HEK293 (cell line): ENCODE data around the gene CMBL.

Source experiments
- PRDM10 ChIP-seq: fragments of 450-650 bp; formaldehyde crosslinking; IDR thresholded peaks from 2 replicates; pipeline ENCODE4 v1.5.1; 2016; ENCODE audit warnings: missing biosample characterization, missing genetic modification characterization
- ZBTB44 ChIP-seq: fragments of 450-650 bp; IDR thresholded peaks from 2 replicates; pipeline ENCODE4 v1.5.1; 2018; ENCODE audit warnings: missing biosample characterization, mild to moderate bottlenecking, missing genetic modification characterization
- ZIC2 ChIP-seq: fragments of 450-650 bp; formaldehyde crosslinking; IDR thresholded peaks from 2 replicates; pipeline ENCODE4 v1.5.1; 2016; ENCODE audit warnings: missing biosample characterization, missing genetic modification characterization
- ZNF510 ChIP-seq: fragments of 450-650 bp; formaldehyde crosslinking; IDR thresholded peaks from 2 replicates; pipeline ENCODE4 v1.5.1; 2018; ENCODE audit warnings: mild to moderate bottlenecking, missing genetic modification characterization, missing biosample characterization; ENCODE audit not compliant: insufficient replicate concordance
- ZNF561 ChIP-seq: fragments of 450-650 bp; IDR thresholded peaks from 2 replicates; pipeline ENCODE4 v1.5.1; 2018; ENCODE audit warnings: missing biosample characterization, missing genetic modification characterization, borderline replicate concordance
- ZNF624 ChIP-seq: fragments of 450-650 bp; formaldehyde crosslinking; IDR thresholded peaks from 2 replicates; pipeline ENCODE4 v1.5.1; 2017; ENCODE audit warnings: missing biosample characterization, missing genetic modification characterization
- ZNF658 ChIP-seq: fragments of 450-650 bp; formaldehyde crosslinking; IDR thresholded peaks from 2 replicates; pipeline ENCODE4; 2016; ENCODE audit warnings: missing biosample characterization, missing genetic modification characterization
- ZNF660 ChIP-seq: fragments of 450-650 bp; IDR thresholded peaks from 2 replicates; pipeline ENCODE4 v1.5.1; 2018; ENCODE audit warnings: missing biosample characterization, mild to moderate bottlenecking, missing genetic modification characterization
- TF ChIP-seq, protein P1 (sequence below): fragments of 450-650 bp; formaldehyde crosslinking; IDR thresholded peaks from 2 replicates; pipeline ENCODE4 v1.5.1; 2017; ENCODE audit warnings: missing biosample characterization, missing genetic modification characterization
- TF ChIP-seq, protein P2 (sequence below): sonication (generic); formaldehyde crosslinking; IDR thresholded peaks from 2 replicates; pipeline ENCODE4 v1.8.1; 2022; ENCODE audit warnings: mild to moderate bottlenecking, moderate library complexity, missing genetic modification reagents
- TF ChIP-seq, protein P3 (sequence below): fragments of 450-650 bp; formaldehyde crosslinking; IDR thresholded peaks from 2 replicates; pipeline ENCODE4 v1.5.1; 2016; ENCODE audit warnings: missing biosample characterization, missing genetic modification characterization
- TF ChIP-seq, protein P4 (sequence below): fragments of 450-650 bp; formaldehyde crosslinking; IDR thresholded peaks from 2 replicates; pipeline ENCODE4 v1.5.1; 2016; ENCODE audit warnings: missing biosample characterization, missing genetic modification characterization
- TF ChIP-seq, protein P5 (sequence below): fragments of 450-650 bp; IDR thresholded peaks from 2 replicates; pipeline ENCODE4 v1.5.1; 2018; ENCODE audit warnings: missing biosample characterization, missing genetic modification characterization

DNA sequence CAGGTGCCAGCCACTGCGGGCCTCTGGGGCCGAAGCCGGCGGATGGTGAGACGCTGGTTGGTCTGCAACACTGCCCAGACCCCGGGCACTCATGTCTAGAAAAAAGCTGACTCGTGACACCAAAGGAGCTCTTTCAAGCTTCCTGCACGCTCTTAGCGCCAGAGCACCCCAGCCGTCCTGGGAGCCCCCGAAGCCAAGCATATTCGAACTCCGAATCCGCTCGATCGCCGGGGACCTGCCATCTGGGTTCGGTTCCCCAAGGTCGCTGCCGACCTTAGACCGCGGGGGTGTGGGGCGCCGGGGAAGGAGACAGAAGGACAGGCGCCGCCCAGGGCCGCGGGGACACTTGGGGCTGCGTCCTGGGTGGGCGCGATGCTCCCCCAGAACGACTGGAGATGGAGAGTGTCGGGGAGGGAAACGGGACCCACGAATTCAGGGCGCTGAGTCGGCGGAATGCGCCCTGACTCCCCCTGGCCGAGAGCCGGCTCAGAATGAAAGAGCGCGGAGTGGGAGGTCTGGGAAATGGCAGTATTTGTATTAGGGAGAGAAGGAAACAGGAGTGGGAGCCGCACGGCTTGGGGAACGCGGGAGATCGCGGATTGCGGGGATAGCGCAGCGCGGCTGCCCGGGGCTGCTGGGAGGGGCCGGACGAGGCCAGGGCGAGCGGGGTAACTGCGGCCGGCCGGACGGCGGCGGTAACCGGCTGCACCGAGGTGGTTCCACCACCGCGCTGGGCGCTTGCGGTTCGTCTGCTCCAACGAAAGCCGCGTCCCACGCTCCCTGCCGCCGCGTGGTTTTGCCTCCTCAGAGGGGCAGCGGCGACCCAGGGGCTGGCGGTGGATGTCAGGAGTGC lies 25.7 kb upstream of the CMBL start:
- TF ChIP-seq, protein P1, sequence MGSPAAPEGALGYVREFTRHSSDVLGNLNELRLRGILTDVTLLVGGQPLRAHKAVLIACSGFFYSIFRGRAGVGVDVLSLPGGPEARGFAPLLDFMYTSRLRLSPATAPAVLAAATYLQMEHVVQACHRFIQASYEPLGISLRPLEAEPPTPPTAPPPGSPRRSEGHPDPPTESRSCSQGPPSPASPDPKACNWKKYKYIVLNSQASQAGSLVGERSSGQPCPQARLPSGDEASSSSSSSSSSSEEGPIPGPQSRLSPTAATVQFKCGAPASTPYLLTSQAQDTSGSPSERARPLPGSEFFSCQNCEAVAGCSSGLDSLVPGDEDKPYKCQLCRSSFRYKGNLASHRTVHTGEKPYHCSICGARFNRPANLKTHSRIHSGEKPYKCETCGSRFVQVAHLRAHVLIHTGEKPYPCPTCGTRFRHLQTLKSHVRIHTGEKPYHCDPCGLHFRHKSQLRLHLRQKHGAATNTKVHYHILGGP (tag by site-specific recombination) = no peak
- no peak for TF ChIP-seq PRDM10 (tag by site-specific recombination)
- TF ChIP-seq ZIC2 (tag by site-specific recombination) = no peak
- TF ChIP-seq, protein P2, sequence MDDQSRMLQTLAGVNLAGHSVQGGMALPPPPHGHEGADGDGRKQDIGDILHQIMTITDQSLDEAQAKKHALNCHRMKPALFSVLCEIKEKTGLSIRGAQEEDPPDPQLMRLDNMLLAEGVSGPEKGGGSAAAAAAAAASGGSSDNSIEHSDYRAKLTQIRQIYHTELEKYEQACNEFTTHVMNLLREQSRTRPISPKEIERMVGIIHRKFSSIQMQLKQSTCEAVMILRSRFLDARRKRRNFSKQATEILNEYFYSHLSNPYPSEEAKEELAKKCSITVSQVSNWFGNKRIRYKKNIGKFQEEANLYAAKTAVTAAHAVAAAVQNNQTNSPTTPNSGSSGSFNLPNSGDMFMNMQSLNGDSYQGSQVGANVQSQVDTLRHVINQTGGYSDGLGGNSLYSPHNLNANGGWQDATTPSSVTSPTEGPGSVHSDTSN (CRISPR knock-in tag) = no peak
- no peak for TF ChIP-seq ZNF658 (tag by site-specific recombination)
- TF ChIP-seq, protein P3, sequence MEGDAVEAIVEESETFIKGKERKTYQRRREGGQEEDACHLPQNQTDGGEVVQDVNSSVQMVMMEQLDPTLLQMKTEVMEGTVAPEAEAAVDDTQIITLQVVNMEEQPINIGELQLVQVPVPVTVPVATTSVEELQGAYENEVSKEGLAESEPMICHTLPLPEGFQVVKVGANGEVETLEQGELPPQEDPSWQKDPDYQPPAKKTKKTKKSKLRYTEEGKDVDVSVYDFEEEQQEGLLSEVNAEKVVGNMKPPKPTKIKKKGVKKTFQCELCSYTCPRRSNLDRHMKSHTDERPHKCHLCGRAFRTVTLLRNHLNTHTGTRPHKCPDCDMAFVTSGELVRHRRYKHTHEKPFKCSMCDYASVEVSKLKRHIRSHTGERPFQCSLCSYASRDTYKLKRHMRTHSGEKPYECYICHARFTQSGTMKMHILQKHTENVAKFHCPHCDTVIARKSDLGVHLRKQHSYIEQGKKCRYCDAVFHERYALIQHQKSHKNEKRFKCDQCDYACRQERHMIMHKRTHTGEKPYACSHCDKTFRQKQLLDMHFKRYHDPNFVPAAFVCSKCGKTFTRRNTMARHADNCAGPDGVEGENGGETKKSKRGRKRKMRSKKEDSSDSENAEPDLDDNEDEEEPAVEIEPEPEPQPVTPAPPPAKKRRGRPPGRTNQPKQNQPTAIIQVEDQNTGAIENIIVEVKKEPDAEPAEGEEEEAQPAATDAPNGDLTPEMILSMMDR = no peak
- TF ChIP-seq ZNF510 (tag by site-specific recombination) = no peak
- TF ChIP-seq ZBTB44 (tag by site-specific recombination) = no peak
- TF ChIP-seq, protein P4, sequence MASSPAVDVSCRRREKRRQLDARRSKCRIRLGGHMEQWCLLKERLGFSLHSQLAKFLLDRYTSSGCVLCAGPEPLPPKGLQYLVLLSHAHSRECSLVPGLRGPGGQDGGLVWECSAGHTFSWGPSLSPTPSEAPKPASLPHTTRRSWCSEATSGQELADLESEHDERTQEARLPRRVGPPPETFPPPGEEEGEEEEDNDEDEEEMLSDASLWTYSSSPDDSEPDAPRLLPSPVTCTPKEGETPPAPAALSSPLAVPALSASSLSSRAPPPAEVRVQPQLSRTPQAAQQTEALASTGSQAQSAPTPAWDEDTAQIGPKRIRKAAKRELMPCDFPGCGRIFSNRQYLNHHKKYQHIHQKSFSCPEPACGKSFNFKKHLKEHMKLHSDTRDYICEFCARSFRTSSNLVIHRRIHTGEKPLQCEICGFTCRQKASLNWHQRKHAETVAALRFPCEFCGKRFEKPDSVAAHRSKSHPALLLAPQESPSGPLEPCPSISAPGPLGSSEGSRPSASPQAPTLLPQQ = no peak
- TF ChIP-seq ZNF624 (tag by site-specific recombination) = no peak
- TF ChIP-seq ZNF561 (tag by site-specific recombination) = no peak
- TF ChIP-seq, protein P5, sequence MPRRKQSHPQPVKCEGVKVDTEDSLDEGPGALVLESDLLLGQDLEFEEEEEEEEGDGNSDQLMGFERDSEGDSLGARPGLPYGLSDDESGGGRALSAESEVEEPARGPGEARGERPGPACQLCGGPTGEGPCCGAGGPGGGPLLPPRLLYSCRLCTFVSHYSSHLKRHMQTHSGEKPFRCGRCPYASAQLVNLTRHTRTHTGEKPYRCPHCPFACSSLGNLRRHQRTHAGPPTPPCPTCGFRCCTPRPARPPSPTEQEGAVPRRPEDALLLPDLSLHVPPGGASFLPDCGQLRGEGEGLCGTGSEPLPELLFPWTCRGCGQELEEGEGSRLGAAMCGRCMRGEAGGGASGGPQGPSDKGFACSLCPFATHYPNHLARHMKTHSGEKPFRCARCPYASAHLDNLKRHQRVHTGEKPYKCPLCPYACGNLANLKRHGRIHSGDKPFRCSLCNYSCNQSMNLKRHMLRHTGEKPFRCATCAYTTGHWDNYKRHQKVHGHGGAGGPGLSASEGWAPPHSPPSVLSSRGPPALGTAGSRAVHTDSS (tag by site-specific recombination) = no peak
- TF ChIP-seq ZNF660 = no peak
